Left lung (tissue), 10 donors: Measurements from ENCODE around the gene LMF2. TPM values are rescaled to one million over a fixed set of nuclear protein-coding genes. Genes with fewer than 3 reads are reported as not detected.
"Not testable (repeated sequence)": the region's sequence is repeated elsewhere in the genome, so short reads cannot be mapped to it uniquely, and the experiment has no call there.

Experiments
- ATAC-seq: fragments of 200-7000 bp; cut with Tn5 transposase; one replicate; pipeline ENCODE4 v1.9.1; 2020; ENCODE audit warnings: moderate library complexity
- DNase-seq, 4 donors: peaks; one replicate each; pipeline ENCODE4 v3.0.0-alpha.2; 2013 to 2020
- H3K27ac ChIP-seq, 2 donors: fragments of 200-600 bp; sonication (generic) in 1 of 2; one replicate each; pipeline versions ENCODE4 v1.5.0 to v1.8.0; 2020 to 2021
- H3K27me3 ChIP-seq, 2 donors: fragments of 200-600 bp; sonication (generic) in 1 of 2; one replicate each; pipeline versions ENCODE4 v1.5.0 to v1.8.0; 2020 to 2021
- H3K36me3 ChIP-seq, 2 donors: fragments of 200-600 bp; sonication (generic) in 1 of 2; one replicate each; pipeline versions ENCODE4 v1.5.0 to v1.8.0; 2020 to 2021
- H3K4me1 ChIP-seq, 2 donors: fragments of 200-600 bp; one replicate each; pipeline ENCODE4 v1.8.0; 2021
- H3K4me3 ChIP-seq, 2 donors: fragments of 200-600 bp; sonication (generic) in 1 of 2; one replicate each; pipeline versions ENCODE4 v1.5.0 to v1.8.0; 2020 to 2021; ENCODE audit warnings: mild to moderate bottlenecking in 1 of 2
- H3K9me3 ChIP-seq, 2 donors: fragments of 200-600 bp; sonication (generic) in 1 of 2; one replicate each; pipeline versions ENCODE4 v1.5.0 to v1.8.0; 2020 to 2021
- CTCF ChIP-seq, 2 donors: fragments of 200-600 bp; sonication (generic) in 1 of 2; IDR thresholded peaks; one replicate each; pipeline versions ENCODE4 v1.5.0 to v1.8.0; 2021; ENCODE audit warnings: antibody characterized with exemption in 2 of 2
- intact Hi-C, 2 donors: fragments of 100-400 bp; cut with DNase I; formaldehyde crosslinking; loops; one replicate each; pipeline versions ENCODE4 v1.11.2 to v1.14.2; 2022
- polyA plus RNA-seq, 6 donors: library from polyadenylated mRNA; unstranded; fragments of 120-200 nt; gene quantifications; one replicate each; pipeline ENCODE4 v1.2.1, GENCODE V29; 2013; ENCODE audit not compliant: insufficient read length in 6 of 6
- total RNA-seq, 2 donors: library from RNA; stranded (reverse); fragmentation: NEBNext Ultra II Directional; extraction: Animal tissue kit (Norgen Biotek cat#: 25700); gene quantifications; one replicate each; pipeline ENCODE4 v1.2.1, GENCODE V29; 2021
- donor health status: DM: no; HTN: yes; CAD: no.
- donor health status: DM: no; HTN: no; CAD: no.

LMF2 gene
- total and polyA plus RNA-seq, 8 donors, result 32.9 to 76.4 (median 47.1) TPM

DNA sequence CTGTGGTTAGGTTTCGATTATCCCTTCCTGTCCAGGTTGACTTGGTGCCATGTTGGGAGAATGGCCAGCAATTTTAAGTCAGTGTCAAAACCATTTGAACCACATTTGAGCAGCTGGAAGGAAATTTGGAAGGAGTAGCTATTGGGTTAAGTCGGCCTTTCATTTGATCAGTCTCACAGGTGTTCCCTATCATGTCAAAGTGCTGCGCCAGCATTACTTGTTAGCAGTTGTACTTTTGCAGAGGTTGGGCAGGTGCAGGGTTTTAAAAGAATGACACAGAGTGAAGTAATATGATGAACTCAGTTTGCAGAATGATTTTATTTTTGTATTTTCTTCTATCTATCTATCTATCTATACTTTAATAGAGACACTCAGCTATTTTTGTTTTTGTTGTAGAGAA lies 28.7 kb upstream of the LMF2 start:
- intact Hi-C loops, result no loop called here
- Histone ChIP-seq H3K27ac (peak overlapping the region in 1 of 2 donors; percentile 100), H3K9me3 (no peaks in the 10 kb centered on the region), H3K36me3 (no peaks in the 10 kb centered on the region), H3K27me3 (no peaks in the 10 kb centered on the region), H3K4me3 (no peak overlapping the region), H3K4me1 (peaks cover 26 to 92% of the 10 kb centered on the region in 2 donors)
- ATAC-seq (no peak), DNase-seq (no peak)
- TF ChIP-seq CTCF (IDR thresholded peaks at IDR 0.05), result no peak

DNA sequence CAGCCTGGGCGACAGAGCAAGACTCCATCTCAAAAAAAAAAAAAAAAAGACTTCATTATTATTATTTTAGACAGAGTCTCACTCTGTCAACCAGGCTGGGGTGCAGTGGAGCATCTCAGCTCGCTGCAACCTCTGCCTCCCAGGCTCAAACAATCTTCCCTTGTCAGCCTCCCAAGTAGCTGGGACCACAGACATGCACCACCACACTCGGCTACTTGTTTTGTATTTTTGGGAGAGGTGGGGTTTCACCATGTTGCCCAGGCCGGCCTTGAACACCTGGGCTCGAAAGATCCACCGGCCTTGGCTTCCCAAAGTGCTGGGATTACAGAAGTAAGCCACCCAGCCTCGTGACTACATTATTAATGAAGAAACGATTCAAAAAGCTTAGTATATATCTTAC lies 27.6 kb upstream of the LMF2 start:
- TF ChIP-seq CTCF (IDR thresholded peaks at IDR 0.05), result no peak
- no peaks in the 10 kb centered on the region for H3K27me3 ChIP-seq
- H3K4me3 ChIP-seq, result no peak overlapping the region
- peak overlapping the region; percentile 99 for H3K27ac ChIP-seq
- intact Hi-C loops, result no loop called here
- DNase-seq (no peak), ATAC-seq (no peak)
- peaks cover 16 to 81% of the 10 kb centered on the region in 2 donors for H3K4me1 ChIP-seq
- no peaks in the 10 kb centered on the region for H3K9me3 ChIP-seq
- H3K36me3 ChIP-seq, result no peaks in the 10 kb centered on the region

DNA sequence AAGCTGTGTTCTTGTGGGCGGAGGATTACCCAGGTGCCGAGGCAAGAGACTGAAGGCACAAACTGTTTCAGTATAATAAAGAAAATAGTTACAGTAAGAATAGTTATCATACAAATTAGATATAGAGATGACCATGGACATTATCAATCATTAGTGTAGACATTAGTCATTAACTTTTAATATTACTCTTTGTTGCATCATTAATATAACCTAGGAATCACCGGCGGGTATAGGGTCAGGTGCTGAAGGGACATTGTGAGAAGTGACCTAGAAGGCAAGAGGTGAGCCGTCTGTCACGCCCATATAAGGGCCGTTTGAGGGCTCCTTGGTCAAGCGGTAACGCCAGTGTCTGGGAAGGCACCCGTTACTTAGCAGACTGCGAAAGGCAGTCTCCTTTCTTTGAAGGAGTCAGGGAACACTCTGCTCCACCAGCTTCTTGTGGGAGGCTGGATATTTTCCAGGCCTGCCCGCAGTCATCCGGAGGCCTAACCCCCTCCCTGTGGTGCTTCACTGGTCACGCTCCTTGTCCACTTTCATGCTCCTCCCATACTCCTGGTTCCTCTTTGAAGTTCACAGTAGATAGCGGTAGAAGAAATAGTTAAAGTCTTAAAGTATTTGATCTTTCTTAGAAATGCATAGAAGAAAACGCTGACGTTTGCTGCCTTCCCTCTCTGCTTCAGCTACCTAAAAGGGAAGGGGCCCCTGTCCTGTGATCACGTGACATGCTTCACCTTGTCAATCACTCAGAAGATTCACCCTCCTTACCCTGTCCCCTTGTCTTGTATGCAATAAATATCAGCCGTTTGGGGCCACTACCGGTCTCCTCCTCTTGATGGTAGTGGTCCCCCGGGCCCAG lies 26.6 kb upstream of the LMF2 start:
- Histone ChIP-seq H3K27ac (peak overlapping the region; percentile 99), H3K4me3 (peak overlapping the region in 1 of 2 donors; percentile 1), H3K4me1 (peaks cover 9 to 75% of the 10 kb centered on the region in 2 donors)
- H3K9me3 ChIP-seq, H3K36me3 ChIP-seq, intact Hi-C loops, H3K27me3 ChIP-seq, ATAC-seq: not testable (repeated sequence)
- peak in 1 of 4 donors; percentile 90 for DNase-seq

DNA sequence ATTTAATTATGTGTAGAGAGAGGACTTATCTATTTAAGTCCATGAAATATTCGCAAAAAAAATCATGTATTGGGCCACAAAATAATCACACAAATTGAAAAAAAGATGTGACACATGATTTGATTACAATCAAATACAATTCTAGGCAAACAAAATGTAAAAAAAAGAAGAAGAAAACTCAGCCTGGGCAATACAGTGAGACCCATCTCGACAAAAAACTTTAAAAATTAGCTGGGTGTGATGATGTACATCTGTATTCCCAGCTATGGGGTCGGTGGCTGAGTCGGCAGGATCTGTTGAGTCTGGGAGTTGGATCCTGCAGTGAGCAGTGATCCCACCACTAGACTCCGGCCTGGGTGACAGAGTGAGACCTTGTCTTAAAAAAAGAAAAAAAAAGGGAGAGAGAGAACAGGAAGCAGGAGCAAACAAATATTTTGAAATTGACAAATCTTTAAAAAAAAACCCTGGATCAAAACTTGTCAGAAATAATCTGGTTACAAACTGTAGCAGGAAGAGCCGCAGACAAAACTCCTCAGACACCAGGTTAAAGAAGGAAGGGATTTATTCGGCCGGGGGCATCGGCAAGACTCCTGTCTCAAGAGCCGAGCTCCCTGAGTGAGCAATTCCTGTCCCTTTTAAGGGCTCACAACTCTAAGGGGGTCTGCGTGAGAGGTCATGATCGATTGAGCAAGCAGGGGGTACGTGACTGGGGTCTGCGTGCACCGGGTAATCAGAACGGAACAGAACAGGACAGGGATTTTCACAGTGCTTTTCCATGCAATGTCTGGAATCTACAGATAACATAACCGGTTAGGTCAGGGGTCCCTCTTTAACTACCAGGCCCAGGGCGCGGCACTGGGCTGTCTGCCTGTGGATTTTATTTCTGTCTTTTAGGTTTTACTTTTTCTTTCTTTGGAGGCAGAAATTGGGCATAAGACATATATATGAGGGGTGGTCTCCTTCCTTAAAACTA lies 25.6 kb upstream of the LMF2 start:
- H3K36me3 ChIP-seq, result peaks cover 0 to 13% of the 10 kb centered on the region in 2 donors
- no peaks in the 10 kb centered on the region for H3K27me3 ChIP-seq
- ATAC-seq, result no peak
- intact Hi-C loops, result no loop called here
- peak overlapping the region in 1 of 2 donors; percentile 85 for H3K4me3 ChIP-seq
- H3K4me1 ChIP-seq, result peaks cover 0 to 75% of the 10 kb centered on the region in 2 donors
- no peak for TF ChIP-seq CTCF (IDR thresholded peaks at IDR 0.05)
- peak overlapping the region; percentile 99 for H3K27ac ChIP-seq
- H3K9me3 ChIP-seq, result no peaks in the 10 kb centered on the region
- peak in 2 of 4 donors; percentile 37 to 55 for DNase-seq

DNA sequence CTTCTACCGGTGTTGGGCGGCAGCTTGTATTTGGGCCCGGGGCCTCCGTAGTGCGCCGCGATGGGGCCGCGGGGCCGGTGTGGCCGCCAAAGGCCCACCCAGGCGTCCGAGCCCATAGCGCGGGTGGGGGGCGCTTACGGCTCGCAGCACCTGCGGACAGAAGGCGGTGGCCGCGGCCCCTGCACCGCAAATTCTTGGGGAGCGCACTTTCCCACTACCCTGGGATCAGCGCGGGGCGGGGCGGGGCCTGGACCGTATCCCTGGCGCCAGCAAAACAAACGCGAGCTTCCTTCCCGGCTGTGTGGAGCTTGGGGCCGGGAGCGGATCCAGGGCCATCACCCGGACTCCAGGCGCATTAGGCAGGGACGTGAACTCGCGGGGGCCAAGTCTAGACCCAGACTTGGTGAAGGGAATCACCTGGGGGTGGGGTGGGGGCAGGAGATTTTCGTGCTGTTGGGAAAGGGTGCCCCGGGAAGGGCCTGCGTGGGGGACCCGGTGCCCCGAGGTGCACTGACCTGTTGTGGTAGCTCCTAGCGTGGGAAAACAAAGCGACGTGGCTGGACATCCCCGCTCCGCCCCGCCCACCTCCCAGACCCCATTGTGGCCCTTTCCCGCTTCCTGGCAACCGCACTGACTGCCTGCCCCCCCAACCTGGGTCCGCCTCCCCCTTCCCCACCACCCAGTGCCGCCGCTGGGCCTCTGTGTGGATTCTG lies 24.6 kb upstream of the LMF2 start:
- peak overlapping the region; percentile 71 to 85 for H3K4me3 ChIP-seq
- ATAC-seq (peak; percentile 43), DNase-seq (peak; percentile 68 to 95 (median 85))
- peak overlapping the region; percentile 99 for H3K27ac ChIP-seq
- intact Hi-C loops, result no loop called here
- H3K4me1 ChIP-seq, result peaks cover under 1 to 75% of the 10 kb centered on the region in 2 donors
- peaks cover 0 to 20% of the 10 kb centered on the region in 2 donors for H3K36me3 ChIP-seq
- H3K27me3 ChIP-seq, result no peaks in the 10 kb centered on the region
- TF ChIP-seq CTCF (IDR thresholded peaks at IDR 0.05), result no peak
- no peaks in the 10 kb centered on the region for H3K9me3 ChIP-seq
